ENCODE measurements around the gene CARS1.

The CARS1 gene

DNA sequence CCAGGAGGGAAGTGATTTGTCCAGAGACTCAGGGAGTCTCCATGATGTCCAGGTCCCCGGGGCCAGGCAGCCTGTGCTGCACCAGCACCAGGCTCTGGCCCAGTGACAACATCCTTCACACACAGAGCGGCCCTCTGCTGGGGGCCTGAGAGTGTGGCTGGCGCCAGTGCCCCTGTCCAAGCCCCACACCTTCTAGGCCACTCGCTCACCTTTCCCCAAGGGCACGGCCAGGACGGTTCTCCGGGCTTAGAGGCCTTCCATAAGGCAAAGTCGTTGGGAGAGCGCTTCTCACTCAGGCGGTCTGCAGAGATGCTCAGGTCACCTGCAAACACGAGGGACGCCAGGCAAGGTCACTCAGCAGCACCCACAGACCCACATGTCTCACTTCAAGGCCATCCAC lies 37.2 kb downstream of the CARS1 start:
- no peaks in the 10 kb centered on the region for H3K4me1 ChIP-seq

DNA sequence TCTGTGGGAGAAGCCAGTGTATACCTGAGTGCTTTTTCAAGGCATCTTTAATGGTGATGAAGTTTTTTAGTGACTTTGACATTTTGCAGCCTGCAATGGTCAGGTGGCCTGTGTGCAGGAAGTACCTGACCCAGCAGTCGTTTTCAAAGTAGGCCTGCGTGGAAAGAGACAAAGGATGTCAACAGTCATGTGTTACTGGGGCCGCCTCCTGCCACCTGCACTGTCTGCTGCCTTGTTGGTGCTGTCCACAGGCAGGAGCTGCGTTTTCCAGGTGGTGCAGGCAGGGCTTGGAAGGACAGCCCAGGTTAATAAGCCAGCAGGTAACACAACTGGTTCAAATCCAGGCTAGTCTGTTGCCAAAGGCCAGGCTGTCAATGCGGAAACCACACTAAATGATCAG lies 38.6 kb downstream of the CARS1 start:
- Histone ChIP-seq H3K9me3 (no peaks in the 10 kb centered on the region), H3K36me3 (peaks cover 25% of the 10 kb centered on the region), H3K4me1 (no peaks in the 10 kb centered on the region), H3K27me3 (no peaks in the 10 kb centered on the region), H3K4me3 (ENCODE audit: low read depth, low read length) (no peak overlapping the region)
- no peak for DNase-seq
- TF ChIP-seq, protein P1, sequence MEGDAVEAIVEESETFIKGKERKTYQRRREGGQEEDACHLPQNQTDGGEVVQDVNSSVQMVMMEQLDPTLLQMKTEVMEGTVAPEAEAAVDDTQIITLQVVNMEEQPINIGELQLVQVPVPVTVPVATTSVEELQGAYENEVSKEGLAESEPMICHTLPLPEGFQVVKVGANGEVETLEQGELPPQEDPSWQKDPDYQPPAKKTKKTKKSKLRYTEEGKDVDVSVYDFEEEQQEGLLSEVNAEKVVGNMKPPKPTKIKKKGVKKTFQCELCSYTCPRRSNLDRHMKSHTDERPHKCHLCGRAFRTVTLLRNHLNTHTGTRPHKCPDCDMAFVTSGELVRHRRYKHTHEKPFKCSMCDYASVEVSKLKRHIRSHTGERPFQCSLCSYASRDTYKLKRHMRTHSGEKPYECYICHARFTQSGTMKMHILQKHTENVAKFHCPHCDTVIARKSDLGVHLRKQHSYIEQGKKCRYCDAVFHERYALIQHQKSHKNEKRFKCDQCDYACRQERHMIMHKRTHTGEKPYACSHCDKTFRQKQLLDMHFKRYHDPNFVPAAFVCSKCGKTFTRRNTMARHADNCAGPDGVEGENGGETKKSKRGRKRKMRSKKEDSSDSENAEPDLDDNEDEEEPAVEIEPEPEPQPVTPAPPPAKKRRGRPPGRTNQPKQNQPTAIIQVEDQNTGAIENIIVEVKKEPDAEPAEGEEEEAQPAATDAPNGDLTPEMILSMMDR (IDR thresholded peaks at IDR 0.05; ENCODE audit: low read depth, low read length) = no peak

More for the DNA sequence above, 37.2 kb downstream of the CARS1 start:
- peaks cover 19% of the 10 kb centered on the region for H3K36me3 ChIP-seq
- H3K4me3 ChIP-seq (ENCODE audit: low read depth, low read length) = no peak overlapping the region
- H3K9me3 ChIP-seq = no peaks in the 10 kb centered on the region
- no peaks in the 10 kb centered on the region for H3K27me3 ChIP-seq
- DNase-seq = no peak
- TF ChIP-seq, protein P1 (IDR thresholded peaks at IDR 0.05; ENCODE audit: low read depth, low read length) = no peak

DNA sequence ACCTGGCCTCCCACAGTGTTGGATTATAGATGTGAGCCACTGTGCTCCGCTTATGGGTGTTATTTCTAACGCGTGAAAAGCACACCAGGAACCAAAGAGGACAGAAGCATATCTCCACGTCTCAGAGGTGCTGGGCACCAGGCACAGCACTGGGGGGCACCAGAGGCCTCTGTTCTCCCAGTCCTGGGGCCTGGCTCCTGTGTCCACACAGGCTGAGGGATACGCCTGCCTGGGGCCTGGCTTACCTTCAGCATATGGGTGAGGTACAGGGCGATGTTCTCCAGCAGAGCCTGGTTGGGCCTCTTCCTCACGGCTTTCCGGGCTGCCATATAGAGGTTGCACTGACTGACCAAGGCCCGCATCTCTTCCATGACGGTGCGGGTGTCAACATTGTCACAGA lies 40.4 kb downstream of the CARS1 start:
- Histone ChIP-seq H3K9me3 (no peaks in the 10 kb centered on the region), H3K36me3 (peaks cover 25% of the 10 kb centered on the region), H3K27me3 (no peaks in the 10 kb centered on the region), H3K4me1 (no peaks in the 10 kb centered on the region), H3K4me3 (ENCODE audit: low read depth, low read length) (no peak overlapping the region)
- no peak for DNase-seq
- TF ChIP-seq, protein P1 (IDR thresholded peaks at IDR 0.05; ENCODE audit: low read depth, low read length) = no peak

DNA sequence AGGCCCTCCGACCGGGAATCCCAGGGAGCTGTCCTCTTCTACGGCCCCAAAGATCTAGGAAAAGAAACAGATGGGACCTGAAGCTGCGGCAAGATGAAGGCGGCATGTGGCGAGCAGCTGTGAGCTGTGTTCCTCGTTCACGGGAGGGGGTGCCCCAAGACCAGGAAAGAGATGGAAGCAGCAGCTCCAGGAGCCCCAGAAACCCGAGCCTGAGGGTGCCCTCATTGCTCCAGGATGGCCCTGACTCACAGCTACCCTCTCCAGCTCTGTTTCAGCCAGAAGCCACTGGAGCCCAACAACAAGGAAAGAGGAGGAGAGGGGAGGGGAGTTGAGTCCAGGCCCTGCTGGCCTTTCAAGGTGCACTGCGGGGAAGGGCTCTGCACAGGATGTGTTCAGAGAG lies 41.4 kb downstream of the CARS1 start:
- no peak overlapping the region for H3K4me3 ChIP-seq (ENCODE audit: low read depth, low read length)
- TF ChIP-seq, protein P1 (IDR thresholded peaks at IDR 0.05; ENCODE audit: low read depth, low read length) = no peak
- no peak for DNase-seq
- no peaks in the 10 kb centered on the region for H3K27me3 ChIP-seq
- no peaks in the 10 kb centered on the region for H3K9me3 ChIP-seq
- no peaks in the 10 kb centered on the region for H3K4me1 ChIP-seq
- H3K36me3 ChIP-seq = peaks cover 25% of the 10 kb centered on the region

DNA sequence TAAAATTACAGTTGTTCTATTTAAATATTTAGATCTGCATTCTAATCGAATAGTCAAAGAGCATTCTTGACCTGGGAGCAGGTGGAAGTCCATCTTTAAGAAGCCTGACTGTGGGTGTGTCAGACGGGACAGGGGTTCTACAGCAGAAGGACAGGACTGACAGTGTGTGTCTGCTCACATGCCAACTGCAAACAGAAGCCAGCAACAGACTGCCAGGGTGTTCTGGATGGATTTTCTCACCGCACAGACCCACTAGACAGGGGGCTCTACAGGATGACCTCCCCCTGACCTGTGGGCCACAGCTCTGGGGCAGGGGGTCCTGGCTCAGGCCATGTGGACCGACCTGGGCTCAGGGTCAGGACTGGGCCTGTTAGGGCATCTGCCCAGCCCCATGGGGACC lies 42.3 kb downstream of the CARS1 start:
- Histone ChIP-seq H3K4me1 (no peaks in the 10 kb centered on the region), H3K36me3 (peaks cover 25% of the 10 kb centered on the region), H3K27me3 (no peaks in the 10 kb centered on the region), H3K9me3 (no peaks in the 10 kb centered on the region), H3K4me3 (ENCODE audit: low read depth, low read length) (no peak overlapping the region)
- DNase-seq = no peak
- TF ChIP-seq, protein P1 (IDR thresholded peaks at IDR 0.05; ENCODE audit: low read depth, low read length) = no peak

DNA sequence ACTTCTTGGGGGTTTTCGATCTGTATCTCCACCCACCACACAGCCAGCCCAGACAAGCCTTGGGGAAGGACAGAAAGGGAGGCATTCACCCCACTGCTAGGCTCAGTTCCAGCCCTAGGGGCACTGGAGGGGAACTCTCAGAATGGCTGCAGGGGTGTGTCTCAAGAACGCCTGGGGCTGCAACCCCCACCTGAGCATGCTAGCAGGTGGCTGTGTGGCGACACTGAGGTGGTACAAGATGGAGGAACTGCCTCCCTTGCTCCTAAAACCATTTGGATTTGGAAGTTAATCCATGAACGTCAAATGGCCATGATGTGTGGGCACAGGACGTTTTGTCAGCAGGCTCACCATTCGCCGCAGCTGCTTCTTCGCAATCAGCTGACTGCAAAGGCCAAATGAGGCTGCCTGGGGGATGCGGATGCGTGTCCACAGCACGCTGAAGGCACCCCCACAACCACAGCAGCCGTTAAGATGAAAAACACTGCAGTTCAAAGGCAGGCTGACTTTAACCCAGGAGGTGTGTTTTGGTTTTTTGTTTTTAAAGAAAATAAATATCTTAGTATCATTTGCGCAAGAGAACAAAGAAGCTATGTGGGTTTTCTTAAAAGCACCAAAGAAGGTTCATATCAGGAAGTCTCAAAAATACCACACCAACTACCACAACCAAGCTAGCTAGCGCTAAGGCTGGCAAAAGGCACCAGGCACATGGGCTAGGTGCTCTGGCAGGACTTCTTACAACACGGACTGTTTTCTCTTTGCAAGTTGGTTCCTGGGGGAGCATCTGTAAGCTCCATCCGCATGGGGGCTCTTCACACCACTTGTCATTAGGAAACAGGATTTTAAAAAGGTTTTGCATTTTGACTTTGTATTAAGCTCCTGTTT lies 42.9 kb downstream of the CARS1 start:
- Histone ChIP-seq H3K9me3 (no peaks in the 10 kb centered on the region), H3K4me1 (no peaks in the 10 kb centered on the region), H3K4me3 (ENCODE audit: low read depth, low read length) (no peak overlapping the region), H3K27me3 (no peaks in the 10 kb centered on the region), H3K36me3 (peaks cover 25% of the 10 kb centered on the region)
- TF ChIP-seq, protein P1 (IDR thresholded peaks at IDR 0.05; ENCODE audit: low read depth, low read length) = no peak
- no peak for DNase-seq

All from BE2C (cell line).